ENCODE results near the gene AAR2.

The AAR2 gene

GRCh38 chr20:36235892-36236785 is at the start of gene AAR2:
TSS of gene AAR2 (plus strand) at chr20:36236478. CDS start at chr20:36239869, 3,391 bp downstream.
- peak within 1 kb of the TSS; percentile 55 for H3K27ac ChIP-seq
- DNase-seq (ENCODE audit: low read depth, low spot score): no peak

- no peak for DNase-seq (ENCODE audit: low read depth, low spot score)
- no peak overlapping the region for H3K27ac ChIP-seq
Observed at GRCh38 chr20:36193977-36194712, 42.1 kb upstream of the AAR2 start.

GRCh38 chr20:36196676-36197075 is 39.6 kb upstream of the AAR2 start:
- no peak overlapping the region for H3K27ac ChIP-seq
- no peak for DNase-seq (ENCODE audit: low read depth, low spot score)

GRCh38 chr20:36197271-36197670 is 39.0 kb upstream of the AAR2 start:
- H3K27ac ChIP-seq: no peak overlapping the region
- DNase-seq (ENCODE audit: low read depth, low spot score): peak; percentile 6

- H3K27ac ChIP-seq: no peak overlapping the region
- DNase-seq (ENCODE audit: low read depth, low spot score): no peak
Observed at GRCh38 chr20:36199345-36200257, 36.7 kb upstream of the AAR2 start.

- no peak for DNase-seq (ENCODE audit: low read depth, low spot score)
- H3K27ac ChIP-seq: no peak overlapping the region
Observed at GRCh38 chr20:36200451-36200850, 35.8 kb upstream of the AAR2 start.

GRCh38 chr20:36201198-36201597 is 35.1 kb upstream of the AAR2 start:
- H3K27ac ChIP-seq: no peak overlapping the region
- no peak for DNase-seq (ENCODE audit: low read depth, low spot score)

- H3K27ac ChIP-seq: no peak overlapping the region
- no peak for DNase-seq (ENCODE audit: low read depth, low spot score)
Observed at GRCh38 chr20:36202891-36203338, 33.4 kb upstream of the AAR2 start.

- H3K27ac ChIP-seq: no peak overlapping the region
- DNase-seq (ENCODE audit: low read depth, low spot score): no peak
Observed at GRCh38 chr20:36203861-36204260, 32.4 kb upstream of the AAR2 start.

GRCh38 chr20:36205026-36205425 is 31.3 kb upstream of the AAR2 start:
- no peak for DNase-seq (ENCODE audit: low read depth, low spot score)
- H3K27ac ChIP-seq: no peak overlapping the region

GRCh38 chr20:36206068-36206467 is 30.2 kb upstream of the AAR2 start:
- no peak for DNase-seq (ENCODE audit: low read depth, low spot score)
- no peak overlapping the region for H3K27ac ChIP-seq

GRCh38 chr20:36206641-36207040 is 29.6 kb upstream of the AAR2 start:
- no peak for DNase-seq (ENCODE audit: low read depth, low spot score)
- no peak overlapping the region for H3K27ac ChIP-seq

GRCh38 chr20:36207602-36208001 is 28.7 kb upstream of the AAR2 start:
- no peak overlapping the region for H3K27ac ChIP-seq
- no peak for DNase-seq (ENCODE audit: low read depth, low spot score)

GRCh38 chr20:36208257-36208656 is 28.0 kb upstream of the AAR2 start:
- no peak overlapping the region for H3K27ac ChIP-seq
- no peak for DNase-seq (ENCODE audit: low read depth, low spot score)

GRCh38 chr20:36210436-36211021 is 25.7 kb upstream of the AAR2 start:
- no peak overlapping the region for H3K27ac ChIP-seq
- DNase-seq (ENCODE audit: low read depth, low spot score): no peak

- no peak for DNase-seq (ENCODE audit: low read depth, low spot score)
- H3K27ac ChIP-seq: no peak overlapping the region
Observed at GRCh38 chr20:36213362-36213761, 22.9 kb upstream of the AAR2 start.

- no peak for DNase-seq (ENCODE audit: low read depth, low spot score)
- no peak overlapping the region for H3K27ac ChIP-seq
Observed at GRCh38 chr20:36214684-36215256, 21.5 kb upstream of the AAR2 start.

GRCh38 chr20:36215778-36216177 is 20.5 kb upstream of the AAR2 start:
- H3K27ac ChIP-seq: no peak overlapping the region
- no peak for DNase-seq (ENCODE audit: low read depth, low spot score)

- H3K27ac ChIP-seq: no peak overlapping the region
- DNase-seq (ENCODE audit: low read depth, low spot score): no peak
Observed at GRCh38 chr20:36216314-36217025, 19.8 kb upstream of the AAR2 start.
